Measurements from ENCODE around the gene PI3. TPM values are rescaled to one million over a fixed set of nuclear protein-coding genes. Genes with fewer than 3 reads are reported as not detected.

The PI3 gene
- total and polyA plus RNA-seq, 2 of the 8 experiments (the other 6 are each of a cell fraction or from before 2014, with no cell fraction given), result not detected

GRCh38 chr20:45164906-45165305 is 9.8 kb upstream of the PI3 start (continued):
- TF ChIP-seq KDM4A (IDR thresholded peaks at IDR 0.05; ENCODE audit: low read depth, low read length, severe bottlenecking) (no peak), MAFK (IDR thresholded peaks at IDR 0.05; ENCODE audit: low read depth, low read length) (no peak), RAD21 (IDR thresholded peaks at IDR 0.05 in 1 of 2, conservative IDR thresholded peaks at IDR 0.05 in 1 of 2; ENCODE audit: low read depth in 2 of 2, low read length in 2 of 2) (no peak)
- TF ChIP-seq, protein P1, sequence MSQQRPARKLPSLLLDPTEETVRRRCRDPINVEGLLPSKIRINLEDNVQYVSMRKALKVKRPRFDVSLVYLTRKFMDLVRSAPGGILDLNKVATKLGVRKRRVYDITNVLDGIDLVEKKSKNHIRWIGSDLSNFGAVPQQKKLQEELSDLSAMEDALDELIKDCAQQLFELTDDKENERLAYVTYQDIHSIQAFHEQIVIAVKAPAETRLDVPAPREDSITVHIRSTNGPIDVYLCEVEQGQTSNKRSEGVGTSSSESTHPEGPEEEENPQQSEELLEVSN (IDR thresholded peaks at IDR 0.05), result no peak
